HepG2 (cell line): Measurements from ENCODE around the gene MED25.

Experiments
- CCAR2 ChIP-seq: fragments of 200-400 bp; formaldehyde crosslinking; optimal IDR thresholded peaks from 2 replicates; pipeline ENCODE3; 2018; ENCODE audit warnings: low read depth, mild to moderate bottlenecking, low read length, moderate library complexity
- EZH2 ChIP-seq: conservative IDR thresholded peaks from 2 replicates; pipeline ENCODE4 v1.6.1; 2012; ENCODE audit warnings: mild to moderate bottlenecking, low read depth, low read length, moderate library complexity
- GABPA ChIP-seq, 2 experiments: IDR thresholded peaks; 2 replicates each; pipeline ENCODE4 v1.6.1; 2011 to 2016; ENCODE audit warnings: low read depth in 2 of 2, low read length in 1 of 2, missing biosample characterization in 1 of 2, missing genetic modification characterization in 1 of 2
- POLR2A ChIP-seq, 2 experiments: IDR thresholded peaks; 2 replicates each; pipeline ENCODE4 v1.6.1; 2011; ENCODE audit warnings: low read depth in 2 of 2, low read length in 2 of 2, mild to moderate bottlenecking in 1 of 2, moderate library complexity in 1 of 2; ENCODE audit not compliant: insufficient read depth in 1 of 2
- RAD21 ChIP-seq: fragments of 450-650 bp; formaldehyde crosslinking; IDR thresholded peaks from 2 replicates; pipeline ENCODE4 v1.5.0; 2020; ENCODE audit warnings: mild to moderate bottlenecking
- SIX4 ChIP-seq: sonication (generic); formaldehyde crosslinking; IDR thresholded peaks from 2 replicates; pipeline ENCODE4 v1.4.0; 2020; ENCODE audit warnings: missing genetic modification reagents
- SMAD9 ChIP-seq: sonication (generic); formaldehyde crosslinking; IDR thresholded peaks from 2 replicates; pipeline ENCODE4 v1.5.1; 2020; ENCODE audit warnings: mild to moderate bottlenecking, missing genetic modification reagents
- SP2 ChIP-seq: sonication (generic); formaldehyde crosslinking; IDR thresholded peaks from 2 replicates; pipeline ENCODE4 v1.5.1; 2020; ENCODE audit warnings: mild to moderate bottlenecking, missing genetic modification reagents
- ZFP41 ChIP-seq: sonication (generic); formaldehyde crosslinking; IDR thresholded peaks from 2 replicates; pipeline ENCODE4 v1.4.0; 2020; ENCODE audit warnings: mild to moderate bottlenecking, missing genetic modification reagents, borderline replicate concordance
- ZNF263 ChIP-seq: sonication (generic); formaldehyde crosslinking; IDR thresholded peaks from 2 replicates; pipeline ENCODE4 v1.4.0; 2020; ENCODE audit warnings: missing genetic modification reagents
- TF ChIP-seq, protein P1 (sequence below): sonication (generic); formaldehyde crosslinking; IDR thresholded peaks from 2 replicates; pipeline ENCODE4 v1.5.0; 2020; ENCODE audit warnings: mild to moderate bottlenecking, missing genetic modification reagents, moderate library complexity

DNA sequence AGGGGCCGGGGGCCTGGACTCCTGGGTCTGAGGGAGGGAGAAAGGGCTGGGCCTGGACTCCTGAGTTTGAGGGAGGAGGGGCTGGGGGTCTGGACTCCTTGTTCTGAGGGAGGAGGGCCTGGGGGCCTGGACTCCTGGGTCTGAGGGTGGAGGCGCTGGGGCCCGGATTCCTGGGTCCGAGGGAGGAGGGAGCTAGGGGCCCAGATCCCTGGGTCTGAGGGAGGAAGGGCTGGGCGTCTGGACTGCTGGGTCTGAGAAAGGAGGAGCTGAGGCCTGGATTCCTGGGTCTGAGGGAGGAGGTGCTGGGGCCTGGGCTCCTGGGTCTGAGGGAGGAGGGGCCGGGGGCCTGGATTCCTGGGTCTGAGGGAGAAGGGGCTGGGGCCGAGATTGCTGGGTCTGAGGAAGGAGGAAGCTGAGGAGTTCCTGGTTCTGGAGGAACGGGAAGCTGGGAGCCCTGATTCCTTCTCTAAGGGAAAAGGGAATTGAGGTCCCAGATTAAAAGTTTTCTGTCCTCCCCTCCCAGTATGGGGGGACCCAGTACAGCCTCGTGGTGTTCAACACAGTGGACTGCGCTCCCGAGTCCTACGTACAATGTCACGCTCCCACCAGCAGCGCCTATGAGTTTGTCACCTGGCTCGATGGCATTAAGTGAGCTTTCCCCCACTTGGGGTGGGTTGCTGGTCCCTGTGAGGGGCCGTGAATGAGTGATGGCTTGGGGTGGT is 721 bp downstream of the MED25 start:
- TF ChIP-seq CCAR2 (no peak), GABPA (IDR thresholded peaks at IDR 0.05; ENCODE audit: low read depth, low read length) (no peak), GABPA (CRISPR knock-in tag; IDR thresholded peaks at IDR 0.05; ENCODE audit: low read depth) (no peak), ZFP41 (CRISPR knock-in tag) (no peak), EZH2 (no peak), RAD21 (CRISPR knock-in tag) (no peak), ZNF263 (CRISPR knock-in tag) (0 out of 2 replicates have a peak, but pooled peaks have one; percentile 2), SMAD9 (no peak), POLR2A (IDR thresholded peaks at IDR 0.05; ENCODE audit: insufficient read depth in 1 of 2, low read depth in 2 of 2, low read length in 2 of 2) (no peak), SIX4 (no peak), SP2 (CRISPR knock-in tag) (no peak)
- TF ChIP-seq, protein P1, sequence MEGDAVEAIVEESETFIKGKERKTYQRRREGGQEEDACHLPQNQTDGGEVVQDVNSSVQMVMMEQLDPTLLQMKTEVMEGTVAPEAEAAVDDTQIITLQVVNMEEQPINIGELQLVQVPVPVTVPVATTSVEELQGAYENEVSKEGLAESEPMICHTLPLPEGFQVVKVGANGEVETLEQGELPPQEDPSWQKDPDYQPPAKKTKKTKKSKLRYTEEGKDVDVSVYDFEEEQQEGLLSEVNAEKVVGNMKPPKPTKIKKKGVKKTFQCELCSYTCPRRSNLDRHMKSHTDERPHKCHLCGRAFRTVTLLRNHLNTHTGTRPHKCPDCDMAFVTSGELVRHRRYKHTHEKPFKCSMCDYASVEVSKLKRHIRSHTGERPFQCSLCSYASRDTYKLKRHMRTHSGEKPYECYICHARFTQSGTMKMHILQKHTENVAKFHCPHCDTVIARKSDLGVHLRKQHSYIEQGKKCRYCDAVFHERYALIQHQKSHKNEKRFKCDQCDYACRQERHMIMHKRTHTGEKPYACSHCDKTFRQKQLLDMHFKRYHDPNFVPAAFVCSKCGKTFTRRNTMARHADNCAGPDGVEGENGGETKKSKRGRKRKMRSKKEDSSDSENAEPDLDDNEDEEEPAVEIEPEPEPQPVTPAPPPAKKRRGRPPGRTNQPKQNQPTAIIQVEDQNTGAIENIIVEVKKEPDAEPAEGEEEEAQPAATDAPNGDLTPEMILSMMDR, result no peak
